ENCODE results near the gene AOPEP.

DNA sequence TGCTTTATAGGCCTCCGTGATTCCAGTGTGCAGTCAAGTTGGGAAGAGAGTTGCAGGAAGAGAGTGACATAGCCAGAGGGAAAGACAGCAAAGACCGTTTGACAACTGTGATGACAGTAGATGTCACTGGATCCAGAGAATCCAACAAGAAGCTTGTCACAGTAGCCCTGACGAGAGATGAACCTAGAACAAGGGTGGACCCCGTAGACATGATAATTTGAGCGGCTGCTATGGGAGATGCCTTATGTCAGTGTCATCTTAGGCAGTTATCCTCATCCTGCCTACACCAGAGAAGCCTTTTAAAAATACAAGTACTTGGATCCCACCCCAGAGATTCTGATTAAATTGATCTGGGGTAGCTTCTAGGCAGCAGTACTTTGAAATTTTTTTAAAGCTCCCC is 125.4 kb downstream of the AOPEP start:
- TF ChIP-seq, protein P1, sequence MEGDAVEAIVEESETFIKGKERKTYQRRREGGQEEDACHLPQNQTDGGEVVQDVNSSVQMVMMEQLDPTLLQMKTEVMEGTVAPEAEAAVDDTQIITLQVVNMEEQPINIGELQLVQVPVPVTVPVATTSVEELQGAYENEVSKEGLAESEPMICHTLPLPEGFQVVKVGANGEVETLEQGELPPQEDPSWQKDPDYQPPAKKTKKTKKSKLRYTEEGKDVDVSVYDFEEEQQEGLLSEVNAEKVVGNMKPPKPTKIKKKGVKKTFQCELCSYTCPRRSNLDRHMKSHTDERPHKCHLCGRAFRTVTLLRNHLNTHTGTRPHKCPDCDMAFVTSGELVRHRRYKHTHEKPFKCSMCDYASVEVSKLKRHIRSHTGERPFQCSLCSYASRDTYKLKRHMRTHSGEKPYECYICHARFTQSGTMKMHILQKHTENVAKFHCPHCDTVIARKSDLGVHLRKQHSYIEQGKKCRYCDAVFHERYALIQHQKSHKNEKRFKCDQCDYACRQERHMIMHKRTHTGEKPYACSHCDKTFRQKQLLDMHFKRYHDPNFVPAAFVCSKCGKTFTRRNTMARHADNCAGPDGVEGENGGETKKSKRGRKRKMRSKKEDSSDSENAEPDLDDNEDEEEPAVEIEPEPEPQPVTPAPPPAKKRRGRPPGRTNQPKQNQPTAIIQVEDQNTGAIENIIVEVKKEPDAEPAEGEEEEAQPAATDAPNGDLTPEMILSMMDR (IDR thresholded peaks at IDR 0.05): no peak
- TF ChIP-seq POLR2AphosphoS5 (IDR thresholded peaks at IDR 0.05; ENCODE audit: insufficient read depth in 1 of 2, low read depth in 1 of 2) (no peak), POLR2A (IDR thresholded peaks at IDR 0.05) (no peak)
